ENCODE data around the gene RTTN. TPM values are rescaled to one million over a fixed set of nuclear protein-coding genes. Genes with fewer than 3 reads are reported as not detected.

RTTN gene
- total RNA-seq, 1 donor from 2014 or later = 15.0 TPM

- DNase-seq (ENCODE audit: low read depth in 2 of 2) = peak; percentile 23 to 39
Observed at GRCh38 chr18:70025580-70025979, 179.9 kb downstream of the RTTN start.

GRCh38 chr18:70024829-70025228 is 180.7 kb downstream of the RTTN start:
- no peak for DNase-seq (ENCODE audit: low read depth in 2 of 2)

GRCh38 chr18:70024093-70024492 is 181.4 kb downstream of the RTTN start:
- DNase-seq (ENCODE audit: low read depth in 2 of 2) = no peak

- DNase-seq (ENCODE audit: low read depth in 2 of 2) = no peak
Observed at GRCh38 chr18:70022636-70023035, 182.9 kb downstream of the RTTN start.

GRCh38 chr18:70021498-70021897 is 184.0 kb downstream of the RTTN start:
- no peak for DNase-seq (ENCODE audit: low read depth in 2 of 2)

- DNase-seq (ENCODE audit: low read depth in 2 of 2) = no peak
Observed at GRCh38 chr18:70021043-70021442, 184.4 kb downstream of the RTTN start.

- no peak for DNase-seq (ENCODE audit: low read depth in 2 of 2)
Observed at GRCh38 chr18:70019991-70020390, 185.5 kb downstream of the RTTN start.

GRCh38 chr18:70019136-70019535 is 186.4 kb downstream of the RTTN start:
- DNase-seq (ENCODE audit: low read depth in 2 of 2) = no peak

- no peak for DNase-seq (ENCODE audit: low read depth in 2 of 2)
Observed at GRCh38 chr18:70015127-70015526, 190.4 kb downstream of the RTTN start.

- no peak for DNase-seq (ENCODE audit: low read depth in 2 of 2)
Observed at GRCh38 chr18:70005580-70005979, 199.9 kb downstream of the RTTN start.

- DNase-seq (ENCODE audit: low read depth in 2 of 2) = no peak
Observed at GRCh38 chr18:70004696-70005095, 200.8 kb downstream of the RTTN start.

GRCh38 chr18:69999656-70000055 is 205.8 kb downstream of the RTTN start:
- DNase-seq (ENCODE audit: low read depth in 2 of 2) = no peak

- DNase-seq (ENCODE audit: low read depth in 2 of 2) = no peak
Observed at GRCh38 chr18:69998523-69998987, 206.9 kb downstream of the RTTN start.

- DNase-seq (ENCODE audit: low read depth in 2 of 2) = no peak
Observed at GRCh38 chr18:69996951-69997798, 208.3 kb downstream of the RTTN start.

- no peak for DNase-seq (ENCODE audit: low read depth in 2 of 2)
Observed at GRCh38 chr18:69996417-69996816, 209.1 kb downstream of the RTTN start.

- DNase-seq (ENCODE audit: low read depth in 2 of 2) = no peak
Observed at GRCh38 chr18:69995774-69996173, 209.7 kb downstream of the RTTN start.

GRCh38 chr18:69992776-69993175 is 212.7 kb downstream of the RTTN start:
- no peak for DNase-seq (ENCODE audit: low read depth in 2 of 2)

- no peak for DNase-seq (ENCODE audit: low read depth in 2 of 2)
Observed at GRCh38 chr18:69987870-69988269, 217.6 kb downstream of the RTTN start.

GRCh38 chr18:69985239-69985638 is 220.2 kb downstream of the RTTN start:
- no peak for DNase-seq (ENCODE audit: low read depth in 2 of 2)

- no peak for DNase-seq (ENCODE audit: low read depth in 2 of 2)
Observed at GRCh38 chr18:69982417-69982816, 223.1 kb downstream of the RTTN start.

- no peak for DNase-seq (ENCODE audit: low read depth in 2 of 2)
Observed at GRCh38 chr18:69981948-69982347, 223.5 kb downstream of the RTTN start.

GRCh38 chr18:69980982-69981804 is 224.3 kb downstream of the RTTN start:
- no peak for DNase-seq (ENCODE audit: low read depth in 2 of 2)

- DNase-seq (ENCODE audit: low read depth in 2 of 2) = no peak
Observed at GRCh38 chr18:69980509-69980908, 225.0 kb downstream of the RTTN start.

All from dermis microvascular lymphatic vessel endothelial cell (primary cell).